Activated naive CD4-positive, alpha-beta T cell treated with Interleukin-2 at 50 U/mL for 16 hours (primary cell): Measurements from ENCODE around the gene TXN.

Source experiments
- DNase-seq: peaks from one replicate; pipeline ENCODE4 v3.0.0-alpha.2; 2020

Gene TXN

GRCh38 chr9:110256380-110257096, at the start of gene TXN:
TXN (minus strand) TSS chr9:110256507; CDS start chr9:110256435, 72 bp downstream.
- peak; percentile 91 for DNase-seq

DNA sequence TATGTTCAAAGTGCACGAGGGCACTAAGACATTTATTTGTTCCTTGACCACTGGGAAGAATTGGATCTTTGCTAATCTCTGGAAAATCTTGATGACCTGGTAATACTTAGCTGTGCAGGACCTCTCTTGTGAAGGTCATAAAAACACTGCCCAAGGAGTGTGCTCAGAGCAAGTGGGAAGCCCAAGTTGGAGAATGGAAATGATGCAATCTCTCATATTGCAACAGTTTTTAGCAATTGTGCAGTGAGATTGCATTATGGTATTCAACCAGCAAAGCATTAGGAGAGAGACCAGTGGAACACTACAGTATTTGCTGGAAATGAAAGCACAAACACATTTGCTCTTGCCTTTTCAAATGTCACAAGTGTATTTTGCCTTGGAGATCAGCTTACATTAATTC, 46.8 kb upstream of the TXN start:
- DNase-seq: no peak

GRCh38 chr9:110298043-110298605, 41.8 kb upstream of the TXN start:
- no peak for DNase-seq

DNA sequence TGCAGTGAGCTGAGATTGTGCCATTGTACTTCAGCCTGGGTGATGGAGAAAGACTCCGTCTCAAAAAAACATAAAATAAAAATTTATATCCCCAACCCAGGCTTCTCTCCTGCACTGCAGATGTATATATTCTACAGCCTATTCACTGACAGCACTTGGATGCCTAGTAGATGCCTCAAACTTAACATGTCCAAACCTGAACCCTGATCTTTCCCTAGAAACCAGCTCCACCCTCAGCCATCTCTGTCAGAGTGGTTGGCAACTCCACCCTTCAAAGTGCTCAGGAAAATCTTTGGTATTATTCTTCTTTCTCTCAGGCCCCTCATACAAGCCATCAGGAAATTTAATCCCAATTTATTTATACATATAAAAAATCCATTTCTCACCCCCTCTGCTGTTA, 36.9 kb upstream of the TXN start:
- no peak for DNase-seq

- DNase-seq: no peak
Measured at GRCh38 chr9:110291921-110292557, 35.7 kb upstream of the TXN start.

- no peak for DNase-seq
Measured at GRCh38 chr9:110290001-110290400, 33.7 kb upstream of the TXN start.

DNA sequence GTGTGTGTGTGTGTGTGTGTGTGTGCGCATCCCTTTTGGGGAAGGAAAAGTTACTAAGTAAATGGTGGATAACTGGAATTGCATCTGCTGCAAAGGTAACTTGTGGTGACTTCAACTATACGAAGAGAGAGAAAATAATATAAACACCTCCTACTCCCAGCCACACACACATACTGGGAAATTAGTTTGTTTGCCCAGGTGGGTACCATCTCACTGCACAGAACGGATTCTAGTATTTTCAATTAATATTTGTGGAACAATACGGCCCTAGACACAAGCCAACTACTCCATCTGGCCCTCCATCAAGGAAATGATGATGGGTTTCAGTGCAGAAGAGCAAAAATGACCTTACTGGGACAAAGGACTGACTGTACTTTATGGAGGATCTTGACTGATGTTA, 32.2 kb upstream of the TXN start:
- no peak for DNase-seq

- no peak for DNase-seq
Measured at GRCh38 chr9:110287289-110287680, 31.0 kb upstream of the TXN start.

DNA sequence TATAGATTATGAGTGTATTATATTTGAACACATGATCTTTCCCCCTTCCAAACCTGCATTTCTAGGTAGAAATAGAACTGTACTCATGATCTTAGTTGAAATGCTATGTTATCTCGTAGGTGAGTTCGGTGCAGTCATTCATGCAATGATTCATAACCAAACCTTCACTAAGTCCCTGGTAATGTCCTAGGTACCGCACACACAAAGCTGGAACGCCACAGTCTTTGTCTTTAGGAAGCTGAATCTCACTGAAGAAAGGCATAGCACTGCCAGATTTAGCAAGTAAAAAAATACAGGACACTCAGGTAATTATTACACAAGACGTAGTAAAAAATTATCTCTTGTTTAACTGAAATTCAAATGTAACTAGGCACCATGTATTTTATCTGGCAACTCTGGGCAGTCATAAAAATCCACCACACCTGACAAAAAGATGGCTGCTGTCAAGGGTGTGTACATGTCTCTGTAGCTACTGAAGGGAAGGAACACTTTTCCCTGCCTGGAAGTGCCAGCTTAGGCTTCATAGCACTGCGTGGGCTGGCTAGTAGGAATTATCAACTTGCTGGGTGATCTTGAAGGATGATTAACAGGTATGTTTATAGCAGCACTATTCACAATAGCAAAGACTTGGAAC, 28.0 kb upstream of the TXN start:
- no peak for DNase-seq

DNA sequence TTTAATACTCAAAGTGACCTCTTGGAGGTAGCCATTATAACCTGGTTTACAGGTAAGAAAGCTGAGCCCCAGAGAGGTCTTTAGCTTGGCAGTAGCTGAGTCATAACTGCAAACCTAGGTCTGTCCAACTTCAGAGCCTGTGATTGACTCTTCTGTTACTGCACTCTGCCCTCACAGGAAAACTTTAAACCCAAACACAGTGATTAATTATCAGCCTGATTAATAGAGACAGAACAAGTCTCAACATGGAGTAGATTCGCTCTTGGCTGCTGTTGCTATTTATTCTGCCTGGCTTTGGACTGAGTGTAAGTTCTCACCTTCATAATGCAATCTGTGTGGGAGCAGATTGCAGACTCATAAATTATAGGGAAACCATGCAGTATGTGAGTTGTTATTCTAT, 27.4 kb upstream of the TXN start:
- DNase-seq: no peak

- no peak for DNase-seq
Measured at GRCh38 chr9:110282739-110283081, 26.4 kb upstream of the TXN start.

DNA sequence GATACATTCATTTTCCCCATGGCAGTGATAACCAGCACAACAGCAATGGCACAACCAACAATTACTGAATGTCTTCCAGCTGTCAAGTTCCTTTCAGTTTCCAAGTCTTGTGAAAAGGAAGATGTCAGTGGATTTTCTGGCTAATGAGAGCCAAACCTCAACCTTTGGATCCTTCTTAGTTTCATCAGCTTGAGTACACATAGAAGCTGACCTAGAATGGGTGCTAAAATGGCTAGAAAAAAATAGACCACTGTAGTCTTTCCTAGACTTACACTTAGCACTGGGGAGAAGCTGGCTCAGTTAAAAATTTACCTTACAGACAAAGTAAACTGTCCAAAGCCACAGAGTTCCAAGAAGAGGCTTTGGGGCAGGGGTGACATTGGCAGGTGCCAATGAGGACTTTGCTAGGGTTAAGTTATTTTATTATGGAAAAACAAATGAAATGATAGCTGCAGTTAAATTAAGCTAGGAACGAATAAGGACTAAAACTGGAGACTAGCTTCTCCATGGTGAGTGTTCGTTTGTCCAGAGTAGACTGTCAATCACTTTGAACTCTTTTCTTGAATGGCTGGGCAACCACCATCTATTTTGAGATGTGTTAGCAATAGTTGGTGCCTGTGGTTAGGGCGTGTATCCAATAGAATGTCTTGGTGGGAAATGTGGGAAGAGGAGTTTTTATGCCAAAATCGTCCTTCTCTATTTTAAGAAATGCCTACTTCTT, 25.9 kb upstream of the TXN start:
- DNase-seq: no peak

GRCh38 chr9:110278080-110278707, 21.9 kb upstream of the TXN start:
- DNase-seq: no peak

- no peak for DNase-seq
Measured at GRCh38 chr9:110276781-110277180, 20.5 kb upstream of the TXN start.

- no peak for DNase-seq
Measured at GRCh38 chr9:110270211-110270995, 14.1 kb upstream of the TXN start.

- DNase-seq: no peak
Measured at GRCh38 chr9:110266795-110267194, 10.5 kb upstream of the TXN start.

DNA sequence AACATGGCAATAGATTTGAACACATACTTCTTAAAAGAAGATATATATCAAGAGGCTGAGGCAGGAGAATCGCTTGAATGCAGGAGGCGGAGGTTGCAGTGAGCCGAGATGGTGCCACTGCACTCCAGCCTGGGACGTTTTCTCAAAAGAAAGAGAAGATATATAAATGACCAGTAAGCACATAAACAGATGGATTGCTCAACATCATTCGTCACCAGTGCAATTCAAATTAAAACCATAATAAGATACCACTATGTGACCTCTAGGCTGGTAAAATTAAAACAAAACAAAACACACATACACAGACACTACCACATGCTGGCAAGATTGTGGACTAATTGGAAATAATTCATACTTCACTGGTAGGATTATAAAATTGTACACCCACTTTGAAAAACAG, 5.3 kb upstream of the TXN start:
- no peak for DNase-seq

DNA sequence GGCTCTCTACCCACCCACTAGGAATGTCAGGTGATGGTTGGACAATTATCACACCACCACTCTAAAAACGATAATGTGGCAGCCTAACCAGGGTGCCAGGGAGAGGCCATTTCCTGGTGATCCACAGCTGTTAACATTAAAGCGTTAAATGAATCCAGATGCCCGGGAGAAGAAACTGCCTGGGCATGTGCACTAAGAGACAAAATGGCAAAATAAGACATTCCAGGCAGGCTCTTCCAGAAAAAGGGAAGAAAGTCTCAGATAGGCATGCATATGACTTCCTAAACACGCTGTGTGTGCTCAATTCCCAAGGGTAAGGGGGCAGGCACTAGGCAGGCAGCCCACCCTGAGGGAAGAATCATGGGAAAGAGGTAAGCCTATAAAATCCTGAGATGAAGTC, 4.6 kb upstream of the TXN start:
- no peak for DNase-seq

- DNase-seq: no peak
Measured at GRCh38 chr9:110259566-110259965, 3.3 kb upstream of the TXN start.

- DNase-seq: no peak
Measured at GRCh38 chr9:110258690-110259091, 2.4 kb upstream of the TXN start.

DNA sequence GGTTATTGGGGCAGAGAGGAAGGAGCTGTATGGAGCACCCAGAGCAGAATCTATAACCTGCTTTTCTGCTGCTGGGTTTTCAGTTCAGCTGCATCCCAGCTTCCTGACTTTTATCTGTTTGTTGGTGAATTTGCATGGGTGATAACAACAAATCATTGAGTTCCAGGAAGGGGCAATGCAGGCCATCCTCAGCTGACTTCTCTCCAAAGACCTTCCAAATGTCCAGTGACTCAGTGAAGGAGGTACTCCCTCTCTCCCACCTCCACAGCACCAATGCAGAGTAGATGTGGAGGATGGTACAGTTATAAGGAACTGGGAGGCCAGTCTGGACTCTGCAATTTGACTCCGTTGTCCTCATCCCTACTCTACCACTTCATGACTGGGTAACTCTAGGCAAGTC, 1.6 kb upstream of the TXN start:
- no peak for DNase-seq
